ENCODE measurements around the gene DCP1B.

The DCP1B gene

DNA sequence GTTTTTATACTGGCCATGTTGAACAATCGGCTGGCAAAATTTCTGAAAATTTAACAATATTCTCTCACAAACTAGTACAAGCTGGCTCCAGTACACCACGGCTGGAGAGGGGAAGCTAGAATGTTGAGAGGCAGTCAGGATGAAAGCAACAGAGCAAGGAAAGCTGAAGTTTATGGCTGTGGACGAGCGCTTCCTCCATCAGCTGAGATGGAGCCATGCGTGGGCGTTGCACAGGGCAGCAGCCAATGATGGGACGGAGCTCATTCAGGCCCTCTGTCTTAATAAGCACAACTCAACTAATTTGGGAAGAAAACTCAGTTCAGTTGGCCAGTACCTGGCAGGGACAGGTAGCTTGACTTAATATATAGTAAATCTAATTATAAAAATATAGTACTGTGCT lies 14.1 kb upstream of the DCP1B start:
- no peak overlapping the region for H3K4me2 ChIP-seq
- no peaks in the 10 kb centered on the region for H4K20me1 ChIP-seq
- H3K36me3 ChIP-seq, result no peaks in the 10 kb centered on the region
- no peak overlapping the region for H3K4me3 ChIP-seq
- TF ChIP-seq Cebpa-rat (IDR thresholded peaks at IDR 0.05), result no peak
- H3K4me1 ChIP-seq, result no peaks in the 10 kb centered on the region
- no peaks in the 10 kb centered on the region for H3K9me3 ChIP-seq
- H3K27ac ChIP-seq, result no peak overlapping the region
- no peaks in the 10 kb centered on the region for H3K27me3 ChIP-seq
- H3K9ac ChIP-seq, result no peak overlapping the region

DNA sequence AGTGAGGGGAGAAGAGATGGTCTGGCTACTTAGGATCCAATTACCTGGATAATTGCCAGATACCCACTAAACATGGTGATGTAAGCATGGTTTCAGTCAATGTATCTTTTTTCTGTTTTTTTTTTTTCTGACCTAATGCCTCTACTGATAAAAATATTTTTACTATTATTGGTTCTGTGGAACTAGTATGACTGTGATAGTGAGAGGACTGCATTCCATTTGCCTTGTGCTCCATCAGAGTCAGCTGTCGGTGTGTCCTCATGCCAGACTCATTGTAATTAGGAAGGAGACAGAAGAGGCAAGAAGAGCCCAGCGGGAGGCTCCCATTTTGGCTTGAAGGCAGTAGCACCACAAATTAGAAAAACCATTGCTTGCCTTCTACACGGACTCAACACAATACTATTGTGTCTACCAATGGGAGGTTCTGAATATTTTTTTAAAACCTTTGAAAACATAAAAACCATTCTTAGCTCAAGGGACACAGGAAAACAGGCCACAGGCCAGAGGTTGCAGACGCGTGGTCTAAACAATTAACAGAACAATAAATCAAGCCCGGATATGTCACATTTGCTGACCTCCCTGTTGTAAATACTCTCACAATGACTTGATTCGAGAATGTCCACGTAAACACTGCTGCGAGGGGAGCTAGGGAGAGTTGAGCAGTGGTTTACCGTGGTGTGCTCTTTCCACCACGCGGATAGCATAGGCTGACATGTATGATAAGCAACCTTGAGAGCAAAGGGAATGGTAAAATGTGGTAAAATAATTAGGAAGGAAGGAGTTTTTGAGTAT lies 13.5 kb upstream of the DCP1B start:
- no peak for TF ChIP-seq Cebpa-rat (IDR thresholded peaks at IDR 0.05)
- Histone ChIP-seq H3K4me1 (no peaks in the 10 kb centered on the region), H3K36me3 (no peaks in the 10 kb centered on the region), H3K4me2 (no peak overlapping the region), H4K20me1 (no peaks in the 10 kb centered on the region), H3K9ac (no peak overlapping the region), H3K27me3 (no peaks in the 10 kb centered on the region), H3K27ac (no peak overlapping the region), H3K9me3 (no peaks in the 10 kb centered on the region), H3K4me3 (no peak overlapping the region)

DNA sequence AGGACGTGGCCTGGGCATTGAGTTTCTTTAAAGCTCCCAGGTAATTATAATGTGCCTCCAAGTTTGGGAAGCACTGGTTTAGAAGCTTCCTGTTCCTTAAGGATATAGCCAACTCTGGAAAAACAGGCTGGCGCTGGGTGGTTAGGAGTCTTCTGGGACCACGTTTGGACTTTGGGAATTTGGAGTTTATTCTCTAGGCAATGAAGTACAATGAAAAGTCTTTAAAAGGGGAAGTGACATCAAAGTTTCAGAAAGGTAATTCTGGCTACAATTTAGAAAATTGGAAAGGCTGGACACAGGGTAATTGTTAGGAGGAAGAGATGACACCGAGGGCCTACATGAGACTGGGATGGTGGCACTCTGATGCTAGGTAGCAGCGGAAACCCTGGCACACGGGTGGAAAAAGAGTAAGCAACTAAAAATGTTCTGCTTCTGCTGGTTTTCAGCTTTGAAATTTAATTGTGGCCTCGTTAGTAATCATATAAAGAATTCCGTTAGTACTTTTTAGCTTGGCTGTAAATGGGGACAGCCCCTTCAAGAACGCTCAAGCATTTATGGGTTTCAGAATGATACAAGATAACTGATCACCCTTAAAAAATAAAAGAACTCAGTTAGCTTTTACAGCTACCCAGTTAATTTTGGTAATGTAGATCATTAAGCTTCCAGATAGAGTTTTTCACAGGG lies 12.7 kb upstream of the DCP1B start:
- TF ChIP-seq Cebpa-rat (IDR thresholded peaks at IDR 0.05), result no peak
- H3K4me2 ChIP-seq, result no peak overlapping the region

DNA sequence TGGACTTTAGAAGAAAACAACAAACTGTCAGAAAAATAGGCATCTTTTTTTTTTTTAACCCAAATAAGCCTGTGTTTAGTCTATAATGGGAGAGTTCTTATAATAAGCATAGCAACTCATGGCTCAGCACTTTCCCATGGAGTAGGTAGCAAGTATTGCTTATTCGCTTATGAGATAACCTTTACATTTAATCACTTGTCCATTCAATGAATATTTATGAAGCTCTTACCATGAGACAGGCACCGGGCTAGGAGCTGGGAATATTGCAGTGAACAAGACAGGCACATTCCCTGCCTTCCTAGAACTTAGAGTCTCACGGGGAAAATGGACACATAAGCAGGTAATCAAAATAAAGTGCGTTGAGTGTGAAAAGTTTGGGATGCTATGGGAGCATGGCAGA lies 10.0 kb upstream of the DCP1B start:
- H3K4me3 ChIP-seq, result no peak overlapping the region

More for the DNA sequence above, 12.7 kb upstream of the DCP1B start:
- H3K9ac ChIP-seq, result no peak overlapping the region
- H3K9me3 ChIP-seq, result no peaks in the 10 kb centered on the region
- no peaks in the 10 kb centered on the region for H3K4me1 ChIP-seq
- H3K4me3 ChIP-seq, result no peak overlapping the region
- no peaks in the 10 kb centered on the region for H4K20me1 ChIP-seq
- H3K27ac ChIP-seq, result no peak overlapping the region
- no peaks in the 10 kb centered on the region for H3K27me3 ChIP-seq
- H3K36me3 ChIP-seq, result no peaks in the 10 kb centered on the region

DNA sequence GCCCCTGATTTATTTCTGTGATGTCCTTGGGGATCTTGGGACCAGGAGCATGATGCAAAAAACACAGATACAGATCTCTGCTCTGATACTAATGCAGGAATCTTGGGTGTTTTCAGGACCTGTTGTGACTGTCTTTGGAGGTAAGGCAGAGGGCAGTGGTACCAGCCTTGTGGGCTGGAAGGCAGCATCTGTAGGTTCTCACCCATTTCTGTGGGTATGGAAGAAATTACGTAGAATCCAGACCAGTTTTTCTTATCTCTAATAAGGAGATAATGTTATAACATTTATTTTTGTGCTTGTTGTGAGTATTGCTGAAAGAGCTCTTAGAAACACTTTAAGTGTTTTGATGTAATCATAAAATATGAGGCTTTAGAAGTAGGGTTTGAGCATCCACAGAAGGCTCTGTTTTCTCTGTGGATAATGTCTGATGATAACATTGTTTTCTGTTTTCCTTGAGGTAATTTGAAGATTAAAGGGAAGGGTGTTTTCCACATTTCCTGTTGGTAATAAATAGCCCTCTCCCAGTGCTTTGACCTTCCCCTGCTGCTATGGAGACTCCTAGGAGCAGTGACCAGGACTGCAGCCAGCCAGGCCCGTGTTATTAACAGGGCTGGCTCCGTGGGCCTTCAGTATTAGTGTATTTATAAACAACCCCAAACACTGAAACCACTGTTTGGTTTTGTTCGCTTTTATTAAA lies 9.4 kb upstream of the DCP1B start:
- Histone ChIP-seq H3K9me3 (no peaks in the 10 kb centered on the region), H3K9ac (no peak overlapping the region), H3K4me1 (no peaks in the 10 kb centered on the region), H3K4me3 (no peak overlapping the region), H4K20me1 (no peaks in the 10 kb centered on the region), H3K27me3 (no peaks in the 10 kb centered on the region), H3K27ac (no peak overlapping the region), H3K36me3 (no peaks in the 10 kb centered on the region), H3K4me2 (no peak overlapping the region)
- TF ChIP-seq Cebpa-rat (IDR thresholded peaks at IDR 0.05), result no peak

More for the DNA sequence above, 10.0 kb upstream of the DCP1B start:
- H3K4me2 ChIP-seq, result no peak overlapping the region
- H3K27me3 ChIP-seq, result no peaks in the 10 kb centered on the region
- no peaks in the 10 kb centered on the region for H3K4me1 ChIP-seq
- H3K27ac ChIP-seq, result no peak overlapping the region
- no peaks in the 10 kb centered on the region for H4K20me1 ChIP-seq
- no peaks in the 10 kb centered on the region for H3K36me3 ChIP-seq
- TF ChIP-seq Cebpa-rat (IDR thresholded peaks at IDR 0.05), result no peak
- no peak overlapping the region for H3K9ac ChIP-seq
- no peaks in the 10 kb centered on the region for H3K9me3 ChIP-seq

DNA sequence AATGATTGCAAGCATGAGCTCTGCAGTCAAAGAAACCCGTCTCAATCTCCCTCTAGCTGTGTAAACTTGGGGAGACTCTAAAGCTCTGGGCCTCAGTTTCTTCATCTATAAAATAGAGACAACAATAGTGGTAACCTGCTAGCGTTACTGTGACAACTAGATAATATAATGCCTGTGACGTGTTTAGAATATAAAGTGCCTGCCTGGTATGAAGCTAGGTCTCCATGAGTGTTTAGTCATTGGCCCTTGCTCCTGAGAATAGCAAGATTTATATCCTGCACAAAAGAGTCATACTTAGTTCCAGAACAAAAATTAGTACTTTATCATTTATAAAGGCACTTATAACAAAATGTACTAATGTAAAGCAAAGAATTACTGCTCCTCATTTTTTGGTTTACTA lies 8.8 kb upstream of the DCP1B start:
- no peaks in the 10 kb centered on the region for H4K20me1 ChIP-seq
- no peak overlapping the region for H3K4me3 ChIP-seq
- no peaks in the 10 kb centered on the region for H3K9me3 ChIP-seq
- TF ChIP-seq Cebpa-rat (IDR thresholded peaks at IDR 0.05), result no peak
- no peak overlapping the region for H3K27ac ChIP-seq
- no peak overlapping the region for H3K4me2 ChIP-seq
- H3K27me3 ChIP-seq, result no peaks in the 10 kb centered on the region
- no peaks in the 10 kb centered on the region for H3K4me1 ChIP-seq
- no peak overlapping the region for H3K9ac ChIP-seq
- no peaks in the 10 kb centered on the region for H3K36me3 ChIP-seq

DNA sequence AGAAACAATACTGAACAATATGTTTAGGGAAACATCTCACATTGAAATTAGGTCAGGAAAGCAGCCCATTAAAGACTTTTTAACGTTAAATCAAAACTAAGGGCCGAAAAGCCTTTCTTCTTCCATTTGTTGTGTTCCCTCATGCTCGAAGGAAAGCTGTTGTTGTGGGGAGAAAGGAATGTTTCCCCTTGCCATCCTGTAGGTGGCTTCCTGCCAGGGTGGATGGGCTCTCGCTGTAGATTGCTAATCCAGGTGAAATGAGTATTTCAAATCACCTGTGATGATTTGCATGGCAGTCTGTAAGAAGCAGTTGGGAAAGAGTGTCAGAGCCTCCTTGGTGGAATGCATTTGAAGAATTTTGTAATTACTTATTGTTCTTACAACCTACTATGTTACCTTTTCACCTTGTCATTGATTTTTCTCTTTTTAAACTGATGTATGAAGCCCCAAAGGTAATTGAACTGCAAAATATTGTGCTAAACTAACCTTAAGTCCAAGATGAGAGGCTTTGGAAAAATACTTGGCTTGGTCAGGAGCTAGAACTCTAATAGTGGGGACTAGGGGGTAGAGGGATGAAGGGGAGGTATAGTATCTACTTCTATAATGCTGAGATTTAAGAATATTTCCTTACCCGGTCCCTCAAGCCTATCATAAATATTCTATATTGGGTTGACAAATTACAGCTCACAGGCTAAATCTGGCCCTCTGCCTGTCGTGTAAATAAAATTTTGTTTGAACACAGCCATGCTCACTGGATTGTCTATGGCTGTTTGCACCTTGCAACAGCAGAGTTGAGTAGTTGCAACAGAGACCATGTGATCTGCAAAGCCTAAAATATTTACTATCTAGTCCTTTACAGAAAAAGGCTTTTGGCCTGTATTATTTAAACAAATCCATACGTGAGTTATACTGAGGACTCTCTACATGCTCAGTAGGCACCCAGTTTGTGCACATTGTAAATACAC lies 7.7 kb upstream of the DCP1B start:
- no peak overlapping the region for H3K4me3 ChIP-seq
- no peaks in the 10 kb centered on the region for H3K4me1 ChIP-seq
- no peak overlapping the region for H3K4me2 ChIP-seq
- TF ChIP-seq Cebpa-rat (IDR thresholded peaks at IDR 0.05), result no peak
- no peak overlapping the region for H3K9ac ChIP-seq
- H3K27ac ChIP-seq, result no peak overlapping the region
- H3K36me3 ChIP-seq, result no peaks in the 10 kb centered on the region
- no peaks in the 10 kb centered on the region for H3K9me3 ChIP-seq
- H4K20me1 ChIP-seq, result no peaks in the 10 kb centered on the region
- no peaks in the 10 kb centered on the region for H3K27me3 ChIP-seq

DNA sequence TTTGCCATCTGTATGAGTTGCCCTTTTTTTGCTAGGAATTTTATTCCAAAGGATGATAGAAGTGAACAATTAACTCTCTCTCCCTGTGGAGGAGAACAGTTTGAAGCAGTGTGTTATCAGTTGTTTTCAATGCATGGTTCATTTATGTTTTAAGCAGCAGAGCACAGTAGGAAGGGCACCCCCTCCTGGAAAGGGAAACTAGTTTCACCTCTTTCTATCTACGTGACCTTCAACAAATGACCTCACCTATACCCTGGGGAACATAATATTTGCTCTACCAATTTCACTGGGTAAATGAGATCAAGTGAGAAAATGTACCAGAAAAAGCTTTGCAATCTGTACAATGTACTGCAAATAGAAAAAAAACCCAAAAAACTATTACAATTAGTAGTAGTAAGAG lies 5.4 kb upstream of the DCP1B start:
- Histone ChIP-seq H3K9me3 (no peaks in the 10 kb centered on the region), H3K27me3 (no peaks in the 10 kb centered on the region), H4K20me1 (no peaks in the 10 kb centered on the region), H3K27ac (no peak overlapping the region), H3K9ac (no peak overlapping the region), H3K4me3 (no peak overlapping the region), H3K4me2 (no peak overlapping the region), H3K36me3 (no peaks in the 10 kb centered on the region), H3K4me1 (peaks cover 5% of the 10 kb centered on the region)
- TF ChIP-seq Cebpa-rat (IDR thresholded peaks at IDR 0.05), result no peak

DNA sequence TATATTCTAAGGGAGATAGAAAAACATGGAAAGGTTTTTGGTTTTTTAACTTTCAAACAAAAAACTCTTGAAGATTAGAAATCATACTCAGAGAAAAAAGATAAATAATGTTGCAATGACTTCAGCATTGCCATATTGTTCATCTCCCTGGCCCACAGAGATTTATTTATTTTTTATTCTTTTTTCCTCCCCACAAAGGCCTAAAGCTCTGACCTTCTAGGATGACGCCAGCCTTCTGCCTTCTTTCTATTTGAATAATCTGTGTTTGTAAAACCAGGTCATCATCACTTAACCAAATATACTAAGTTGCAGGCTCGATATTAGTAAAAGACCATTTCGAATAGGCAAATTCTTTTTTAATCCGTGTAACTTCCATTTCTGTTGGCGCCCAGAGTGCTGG lies 4.4 kb upstream of the DCP1B start:
- no peak for TF ChIP-seq Cebpa-rat (IDR thresholded peaks at IDR 0.05)
- Histone ChIP-seq H3K9me3 (no peaks in the 10 kb centered on the region), H3K4me2 (no peak overlapping the region), H3K4me1 (peaks cover 7% of the 10 kb centered on the region), H4K20me1 (no peaks in the 10 kb centered on the region), H3K9ac (no peak overlapping the region), H3K27ac (no peak overlapping the region), H3K4me3 (no peak overlapping the region), H3K36me3 (no peaks in the 10 kb centered on the region), H3K27me3 (no peaks in the 10 kb centered on the region)
